RPMI7951 (cell line): ENCODE results near the gene CATSPER3. TPM values are rescaled to one million over a fixed set of nuclear protein-coding genes. Genes with fewer than 3 reads are reported as not detected.
"Not testable (repeated sequence)": the region's sequence is repeated elsewhere in the genome, so short reads cannot be mapped to it uniquely, and the experiment has no call there.

Experiments
- DNase-seq: peaks from one replicate; pipeline ENCODE4 v3.0.0-alpha.2; 2012; ENCODE audit warnings: low read depth
- total RNA-seq: library from RNA; depleted of rRNA; stranded (reverse); fragments of >200 nt; shearing (Covaris generic); gene quantifications from 2 replicates; pipeline ENCODE4 v1.2.3, GENCODE V29; 2014

CATSPER3 gene
- total RNA-seq, 1 experiment from 2014 or later, result not detected

DNA sequence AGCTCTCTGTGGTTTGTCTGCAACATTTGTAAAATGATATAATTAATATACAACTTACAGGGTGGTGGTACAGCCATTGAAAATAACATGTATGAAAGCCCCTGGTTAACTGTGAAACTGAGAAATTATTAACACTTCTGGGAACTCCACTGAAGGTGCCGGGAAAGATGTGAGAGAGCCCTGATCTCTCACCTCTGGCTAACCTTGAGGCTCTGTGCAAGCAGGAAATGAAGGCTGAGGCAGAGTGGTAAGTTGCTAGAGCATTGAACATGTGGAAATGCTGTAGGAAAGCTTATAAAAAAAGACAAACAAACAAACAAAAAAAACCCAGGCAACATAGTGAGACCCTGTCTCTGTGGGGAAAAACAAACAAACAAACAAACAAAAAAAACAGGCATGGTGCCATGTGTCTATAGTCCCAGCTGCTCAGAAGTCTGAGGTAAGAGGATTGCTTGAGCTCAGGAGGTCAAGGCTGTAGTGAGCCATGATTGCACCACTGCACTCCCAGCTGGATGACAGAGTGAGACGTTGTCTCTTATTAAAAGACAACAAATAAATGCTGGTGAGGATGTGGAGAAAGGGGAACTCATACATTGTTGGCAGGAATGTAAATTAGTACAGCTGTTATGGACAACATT is 7.5 kb downstream of the CATSPER3 start:
- no peak for DNase-seq

DNA sequence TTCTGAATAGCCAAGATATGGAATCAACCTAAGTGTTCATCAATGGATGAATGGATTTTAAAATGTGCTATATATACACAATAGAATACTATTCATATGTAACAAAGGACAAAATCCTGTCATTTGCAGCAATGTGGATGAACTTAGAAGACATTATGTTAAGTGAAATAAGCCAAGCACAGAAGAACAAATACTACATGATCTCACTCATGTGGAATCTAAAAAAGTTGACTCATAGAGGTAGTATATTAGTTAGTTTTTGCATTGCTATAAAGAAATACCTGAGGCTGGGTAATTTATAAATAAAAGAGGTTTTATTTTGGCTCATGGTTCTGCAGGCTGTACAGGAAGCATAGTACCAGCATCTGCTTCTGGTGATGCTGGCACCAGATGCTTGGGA is 8.1 kb downstream of the CATSPER3 start:
- DNase-seq, result no peak

DNA sequence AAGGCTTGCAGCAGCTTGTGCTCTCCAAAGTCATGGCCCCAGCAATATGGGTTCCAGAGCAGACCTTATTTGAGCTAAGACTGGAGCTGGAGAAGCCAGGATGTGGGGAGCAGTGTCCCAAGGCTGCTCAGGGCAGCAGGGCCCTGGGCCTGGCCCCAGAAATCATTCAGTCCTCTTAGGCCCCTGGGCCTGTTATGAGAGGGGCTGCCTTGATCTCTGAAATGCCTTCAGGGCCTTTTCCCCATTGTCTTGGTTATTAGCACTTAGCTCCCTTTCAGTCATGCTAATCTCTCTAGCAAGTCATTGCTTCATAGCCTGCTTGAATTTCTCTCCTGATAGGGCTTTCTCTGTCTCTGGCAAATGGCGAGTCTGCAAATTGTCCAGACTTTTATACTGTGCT is 9.1 kb downstream of the CATSPER3 start:
- no peak for DNase-seq

DNA sequence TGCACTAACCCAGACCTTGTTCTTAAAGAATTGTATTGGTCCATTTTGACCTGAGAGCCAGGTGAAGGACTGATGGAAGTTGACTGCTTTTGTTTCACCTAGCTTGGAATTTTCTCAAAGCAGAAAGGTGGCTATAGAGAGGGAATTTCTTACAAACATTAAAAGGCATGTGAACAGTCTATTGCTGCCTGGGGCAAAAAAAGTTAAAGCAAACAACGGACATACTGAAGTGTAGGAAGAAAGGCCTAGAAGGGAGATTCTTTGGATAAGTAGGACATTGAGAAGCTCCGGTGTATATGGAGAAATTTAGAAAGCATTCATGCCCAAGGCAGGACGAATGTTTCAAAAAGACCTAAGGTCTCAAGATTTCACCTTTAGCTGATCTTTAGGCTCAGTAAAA is 11.7 kb downstream of the CATSPER3 start:
- no peak for DNase-seq

DNA sequence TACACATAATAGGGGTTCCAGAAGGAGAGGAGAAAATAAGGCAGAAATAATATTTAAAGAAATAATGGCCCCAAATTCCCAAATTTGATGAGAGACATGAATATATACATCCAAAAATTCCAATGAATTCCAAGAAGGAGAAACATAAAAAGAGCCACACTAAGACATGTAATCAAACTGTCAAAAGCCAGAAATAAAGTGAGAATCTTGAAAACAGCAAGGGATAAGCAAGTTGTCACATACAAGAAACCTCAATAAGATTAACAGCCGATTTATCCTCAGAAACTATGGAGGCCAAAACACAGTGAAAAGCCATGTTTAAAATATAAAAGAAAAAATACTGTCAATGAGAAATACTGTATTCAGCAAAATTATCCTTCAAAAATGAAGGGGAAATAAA is 14.5 kb downstream of the CATSPER3 start:
- no peak for DNase-seq

DNA sequence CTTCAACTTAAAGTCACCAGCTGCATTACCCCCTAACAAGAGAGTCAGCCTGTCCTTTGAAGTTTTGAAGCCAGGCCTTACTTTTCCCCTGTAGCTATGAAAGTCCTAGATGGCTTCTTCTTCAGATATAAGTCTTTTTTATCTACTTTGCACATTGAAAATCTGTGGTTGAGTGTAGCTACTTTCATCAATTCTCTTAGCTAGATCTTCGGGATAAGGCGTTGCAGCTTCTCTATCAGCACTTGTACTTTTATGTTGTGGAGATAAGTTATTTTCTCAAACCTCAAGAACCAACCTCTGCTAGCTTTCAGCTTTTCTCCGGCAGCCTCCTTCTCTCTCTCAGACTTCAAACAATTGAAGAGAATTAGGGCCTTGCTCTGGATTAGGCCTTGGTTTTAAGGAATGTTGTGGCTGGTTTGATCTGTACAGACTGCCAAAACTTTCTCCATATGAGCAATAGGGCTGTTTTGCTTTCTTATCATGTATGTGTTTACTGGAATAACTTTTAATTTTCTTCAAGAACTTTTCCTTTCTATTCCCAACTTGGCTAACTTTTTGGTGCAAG is 21.6 kb downstream of the CATSPER3 start:
- peak; percentile 10 for DNase-seq

DNA sequence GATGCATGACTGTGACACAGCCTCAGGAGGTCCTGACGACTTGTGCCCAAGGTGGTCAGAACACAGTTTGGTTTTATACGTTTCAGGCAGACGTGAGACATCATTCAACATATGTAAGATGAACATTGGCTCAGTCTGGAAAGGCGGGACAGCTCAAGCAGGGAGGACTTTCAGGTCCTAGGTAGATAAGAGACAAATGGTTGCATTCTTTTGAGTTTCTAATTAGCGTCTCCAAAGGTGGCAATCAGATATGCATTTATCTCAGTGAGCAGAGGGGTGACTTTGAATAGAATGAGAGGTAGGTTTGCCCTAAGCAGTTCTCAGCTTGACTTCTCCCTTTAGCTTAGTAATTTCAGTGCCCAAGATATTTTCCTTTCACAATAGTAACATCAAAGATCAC is 22.5 kb downstream of the CATSPER3 start:
- not testable (repeated sequence) for DNase-seq

DNA sequence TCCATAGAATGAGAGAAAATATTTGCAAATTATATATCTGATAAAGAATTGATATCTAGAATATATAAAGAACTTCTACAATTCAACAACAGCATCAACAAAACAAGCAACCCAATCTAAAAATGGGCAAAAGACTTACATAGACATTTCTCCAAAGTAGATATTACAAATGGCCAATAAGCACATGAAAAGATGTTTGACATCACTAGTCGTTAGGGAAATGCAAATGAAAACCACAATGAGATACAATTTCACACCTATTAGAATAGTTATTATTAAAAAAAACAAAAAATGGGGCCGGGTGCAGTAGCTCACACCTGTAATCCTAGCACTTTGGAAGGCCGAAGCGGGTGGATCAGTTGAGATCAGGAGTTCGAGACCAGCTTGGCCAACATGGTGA is 24.4 kb downstream of the CATSPER3 start:
- no peak for DNase-seq

DNA sequence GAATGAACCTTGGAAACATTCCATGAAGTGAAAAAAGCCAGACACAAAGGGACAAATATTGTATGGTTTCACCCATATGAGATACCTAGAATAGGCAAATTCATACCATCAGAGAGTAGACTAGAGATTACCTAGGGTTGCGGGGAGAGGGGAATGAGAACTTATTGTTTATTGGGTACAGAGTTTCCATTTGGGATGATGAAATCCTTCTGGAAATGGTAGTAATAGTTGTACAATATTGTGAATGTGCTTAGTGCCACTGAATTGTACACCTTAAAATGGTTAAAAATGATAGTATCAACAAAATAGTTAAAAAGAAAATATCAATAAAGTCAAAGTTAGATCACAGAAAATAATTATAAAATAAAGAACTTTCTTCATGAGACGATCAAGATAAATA is 25.5 kb downstream of the CATSPER3 start:
- DNase-seq, result no peak

DNA sequence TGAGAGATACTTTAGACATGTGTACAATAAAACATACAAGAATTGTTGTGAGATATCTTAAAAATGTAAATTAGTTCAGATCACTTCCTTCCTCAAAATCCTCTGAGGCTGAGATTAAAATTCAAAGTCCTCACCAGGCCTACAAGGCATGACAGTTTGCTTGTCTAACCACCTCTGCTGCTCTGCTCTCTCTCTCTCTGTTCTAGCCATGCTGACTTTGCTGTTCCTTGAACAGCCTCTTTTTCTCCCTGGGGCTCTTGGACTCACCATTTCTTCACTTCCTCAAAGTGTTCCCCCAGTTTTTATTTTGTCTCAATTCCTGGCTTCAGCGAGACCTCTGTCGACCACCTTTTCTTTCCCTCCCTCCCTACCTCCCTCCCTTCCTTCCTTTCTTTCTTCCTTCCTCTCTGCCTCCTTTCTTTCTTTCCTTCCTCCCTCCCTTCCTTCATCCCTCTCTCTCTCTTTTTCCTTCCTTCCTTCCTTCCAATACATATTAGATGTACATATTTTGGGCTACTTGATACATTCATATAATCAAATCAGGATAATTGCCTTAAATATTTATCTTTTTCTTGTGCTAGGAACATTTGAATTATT is 27.0 kb downstream of the CATSPER3 start:
- no peak for DNase-seq

DNA sequence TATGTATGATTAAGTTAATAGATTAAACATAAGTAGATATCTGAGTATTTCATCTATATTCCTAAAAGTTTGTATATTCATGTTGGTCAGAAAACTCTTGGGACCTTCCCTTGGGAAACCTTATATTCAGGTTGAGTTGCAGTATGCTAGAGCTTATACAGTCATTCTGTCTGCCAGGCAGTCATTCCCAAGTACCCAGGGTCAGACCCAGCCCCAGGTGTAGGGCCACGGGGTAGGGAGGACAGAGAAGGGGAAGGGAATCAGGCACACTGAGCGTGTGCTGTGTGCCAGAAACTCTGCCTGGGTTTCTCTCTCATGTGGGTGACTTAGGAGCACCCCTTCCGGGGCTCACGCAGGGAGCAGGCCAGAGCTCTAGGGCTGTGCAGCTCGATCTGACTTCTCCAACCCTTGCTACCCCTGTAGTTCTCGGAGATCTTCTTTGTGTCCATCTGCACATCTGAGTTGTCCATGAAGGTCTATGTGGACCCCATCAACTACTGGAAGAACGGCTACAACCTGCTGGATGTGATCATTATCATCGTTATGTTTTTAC is 28.2 kb downstream of the CATSPER3 start:
- DNase-seq, result no peak

DNA sequence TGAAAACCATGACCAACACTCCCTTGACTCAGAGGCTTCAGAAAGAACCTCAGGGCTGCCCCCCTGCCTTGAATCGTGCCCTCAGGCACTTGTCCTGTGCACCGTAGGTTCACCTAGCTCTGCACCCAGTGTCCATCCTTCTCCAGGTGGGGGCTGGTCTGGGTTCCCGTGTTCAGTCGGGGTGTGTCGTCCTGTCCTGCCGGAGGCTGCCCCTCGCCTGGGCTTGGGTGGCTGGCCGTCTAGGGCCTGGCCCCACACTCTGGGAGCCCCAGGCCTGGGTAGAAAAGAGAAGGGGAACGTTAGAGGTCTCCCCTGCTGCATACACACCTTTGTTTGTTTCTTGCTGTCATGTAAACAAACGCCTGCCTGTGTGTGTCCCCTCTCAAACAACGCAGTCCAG is 29.3 kb downstream of the CATSPER3 start:
- no peak for DNase-seq

DNA sequence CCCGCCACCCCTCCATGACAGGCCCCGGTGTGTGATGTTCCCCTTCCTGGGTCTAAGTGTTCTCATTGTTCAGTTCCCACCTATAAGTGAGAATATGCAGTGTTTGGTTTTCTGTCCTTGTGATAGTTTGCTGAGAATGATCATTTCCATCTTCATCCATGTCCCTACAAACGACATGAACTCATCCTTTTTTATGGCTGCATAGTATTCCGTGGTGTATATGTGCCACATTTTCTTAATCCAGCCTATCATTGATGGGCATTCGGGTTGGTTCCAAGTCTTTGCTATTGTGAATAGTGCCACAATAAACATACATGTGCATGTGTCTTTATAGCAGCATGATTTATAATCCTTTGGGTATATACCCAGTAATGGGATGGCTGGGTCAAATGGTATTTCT is 30.4 kb downstream of the CATSPER3 start:
- not testable (repeated sequence) for DNase-seq

DNA sequence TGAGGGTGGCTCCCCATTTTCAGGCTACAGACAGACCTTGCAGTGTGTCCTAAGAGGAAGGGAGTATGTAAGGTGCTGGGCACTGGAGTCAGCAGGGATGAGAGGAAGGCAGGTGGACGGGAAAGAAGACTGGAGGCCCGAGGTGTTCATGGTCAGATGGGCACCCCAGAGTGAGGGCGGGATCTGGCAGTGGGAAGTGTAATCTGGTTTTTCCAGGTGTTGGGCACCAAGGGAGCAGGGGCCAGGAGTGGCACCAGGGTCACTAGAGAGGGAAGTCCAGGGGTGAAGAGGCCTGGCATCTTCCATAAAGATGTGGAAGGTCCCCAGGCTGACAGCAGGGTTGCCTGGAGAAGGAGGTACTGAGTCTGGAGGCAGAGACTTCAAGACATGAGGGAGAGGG is 36.7 kb downstream of the CATSPER3 start:
- DNase-seq, result no peak

DNA sequence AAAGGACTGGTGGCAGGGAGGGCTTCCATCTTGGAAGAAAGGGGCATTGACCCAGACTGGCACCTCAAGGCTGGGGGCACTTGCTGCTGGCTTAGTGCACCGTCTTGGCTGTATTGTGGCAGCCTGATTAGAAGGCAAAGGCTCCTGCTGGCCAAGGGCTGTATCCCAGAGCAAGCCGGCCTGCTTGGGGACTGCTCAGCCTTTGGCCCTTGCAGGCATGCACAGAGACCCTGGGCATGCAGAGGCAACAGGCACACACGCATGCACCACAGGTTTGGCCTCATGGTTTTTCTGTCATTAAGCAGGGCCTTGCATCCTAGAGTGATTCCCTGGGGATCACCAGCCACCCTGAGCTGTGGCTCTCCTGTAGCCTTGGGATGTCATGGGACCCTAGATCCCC is 37.4 kb downstream of the CATSPER3 start:
- no peak for DNase-seq

DNA sequence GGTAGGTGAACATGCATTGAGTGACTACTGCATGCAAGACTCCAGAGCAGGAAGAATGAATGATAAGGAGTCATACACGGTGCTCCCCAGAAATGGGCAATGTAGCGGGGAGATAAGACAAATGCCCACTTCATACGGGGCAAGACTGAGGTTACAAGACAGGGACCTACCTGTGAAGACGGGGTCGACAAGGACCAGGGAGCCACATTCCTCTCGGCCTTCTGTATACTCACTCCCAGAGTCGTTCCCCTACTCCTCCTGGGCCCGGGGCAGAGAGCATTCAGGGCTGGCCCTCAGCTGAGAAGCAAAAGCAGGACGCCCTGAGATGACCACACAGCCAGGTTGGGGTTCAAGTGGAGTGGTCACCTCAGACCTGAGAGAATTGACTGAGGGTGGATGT is 39.6 kb downstream of the CATSPER3 start:
- no peak for DNase-seq

DNA sequence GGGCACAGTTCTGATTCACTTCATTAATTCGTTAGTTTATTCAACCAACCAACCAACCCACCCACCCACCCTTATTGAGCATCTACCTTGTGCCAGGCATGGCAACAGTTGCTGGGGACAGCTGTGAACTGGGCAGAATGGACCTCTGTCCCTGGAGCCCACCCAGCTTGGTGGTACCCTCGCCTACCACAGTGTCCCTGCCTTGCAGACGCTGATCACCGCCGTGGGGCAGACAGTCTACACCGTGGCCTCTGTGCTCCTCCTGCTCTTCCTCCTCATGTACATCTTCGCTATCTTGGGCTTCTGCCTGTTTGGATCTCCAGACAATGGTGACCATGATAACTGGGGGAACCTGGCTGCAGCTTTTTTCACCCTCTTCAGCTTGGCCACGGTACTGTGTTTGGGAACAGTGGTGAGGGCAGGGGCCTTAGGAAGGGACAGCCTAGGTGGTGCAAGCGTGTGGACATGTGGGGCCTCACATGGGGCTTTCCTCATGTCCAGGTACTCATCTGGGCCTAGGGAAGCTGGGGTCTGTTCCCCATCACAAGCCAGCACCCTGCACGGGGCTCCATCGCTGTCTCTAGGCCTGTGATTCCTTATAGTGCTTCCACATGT is 40.1 kb downstream of the CATSPER3 start:
- no peak for DNase-seq

DNA sequence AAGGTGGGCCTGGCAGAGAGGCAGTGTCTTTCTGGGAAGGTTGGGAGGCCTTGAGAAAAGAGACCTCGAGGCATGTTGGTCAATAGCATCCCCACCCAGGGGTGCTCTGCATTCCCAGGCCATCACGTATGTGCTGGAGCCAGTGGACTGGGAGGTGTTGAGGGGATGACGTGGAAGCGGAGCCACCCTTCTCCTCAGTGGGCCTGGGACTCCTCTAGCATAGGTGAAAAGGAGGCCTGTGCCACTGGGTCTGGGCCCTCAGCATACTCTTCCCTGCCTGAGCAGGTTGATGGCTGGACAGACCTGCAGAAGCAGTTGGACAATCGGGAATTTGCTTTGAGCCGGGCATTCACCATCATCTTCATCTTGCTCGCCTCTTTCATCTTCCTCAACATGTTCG is 40.8 kb downstream of the CATSPER3 start:
- no peak for DNase-seq

DNA sequence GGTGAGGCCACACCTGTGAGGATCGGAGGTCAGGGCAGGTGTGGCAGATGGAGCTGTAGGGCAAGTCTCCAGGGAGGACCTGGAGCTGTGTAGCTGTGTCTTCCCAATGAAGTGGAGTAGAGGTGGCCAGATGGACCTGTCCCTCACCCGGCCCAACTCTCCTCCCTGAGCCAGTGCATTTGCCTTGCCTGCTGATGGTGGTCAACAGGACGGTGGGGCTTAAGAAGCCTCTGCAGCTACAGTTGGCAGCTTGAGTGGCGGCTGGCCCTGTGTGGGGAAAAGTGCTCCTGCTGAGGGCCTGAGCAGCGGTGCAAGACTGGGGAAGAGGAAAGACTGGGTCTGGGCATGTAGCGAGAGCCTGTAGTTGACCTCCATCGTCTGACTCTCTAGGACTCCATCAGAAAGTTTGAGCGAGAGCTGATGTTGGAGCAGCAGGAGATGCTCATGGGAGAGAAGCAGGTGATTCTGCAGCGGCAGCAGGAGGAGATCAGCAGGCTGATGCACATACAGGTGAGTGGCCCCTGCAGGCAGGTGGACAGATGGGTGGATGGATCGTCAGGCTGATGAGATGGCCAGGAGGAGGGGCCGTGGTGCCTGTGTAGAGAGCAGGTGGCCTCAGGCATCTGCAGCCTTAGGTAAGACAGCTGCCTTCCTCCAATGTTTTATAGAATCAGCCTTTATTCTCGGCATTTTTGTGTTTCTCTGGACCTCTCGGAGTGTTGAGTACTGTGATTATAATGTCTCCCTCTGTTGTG is 41.5 kb downstream of the CATSPER3 start:
- no peak for DNase-seq

DNA sequence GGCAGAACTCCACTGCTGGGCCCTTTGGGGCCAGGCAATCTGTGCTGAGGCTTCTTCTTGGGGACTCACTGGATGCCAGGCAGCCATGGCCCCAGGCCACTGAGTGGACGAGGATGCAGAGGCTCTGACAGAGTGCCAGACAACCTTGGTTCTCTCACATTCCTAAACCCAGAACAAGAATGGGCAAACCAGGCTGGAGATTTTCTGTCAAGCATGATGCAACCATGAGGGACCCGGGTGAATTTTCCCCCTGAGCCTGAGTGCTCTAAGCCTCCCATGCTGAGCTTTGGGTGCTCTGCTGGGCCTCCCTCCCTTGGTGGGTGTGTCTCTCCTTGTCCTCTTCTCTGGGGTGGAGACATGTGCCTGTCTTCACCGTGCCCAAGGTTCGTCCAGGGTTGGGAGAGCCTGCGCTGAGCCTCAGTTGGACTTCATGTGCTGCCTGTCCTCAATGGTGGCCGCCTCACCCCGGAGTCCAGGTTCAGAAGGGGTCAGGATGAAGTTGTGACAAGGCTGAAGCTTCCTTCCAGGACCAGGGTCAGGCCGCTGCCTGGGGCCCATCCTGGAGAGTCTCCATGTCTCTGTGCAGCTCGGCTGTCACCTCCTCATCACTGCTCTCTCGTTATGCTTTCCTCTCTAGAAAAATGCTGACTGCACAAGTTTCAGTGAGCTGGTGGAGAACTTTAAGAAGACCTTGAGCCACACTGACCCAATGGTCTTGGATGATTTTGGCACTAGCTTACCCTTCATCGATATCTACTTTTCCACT is 42.2 kb downstream of the CATSPER3 start:
- DNase-seq, result peak; percentile 27
